ENCODE results near the gene GDPD5. TPM values are rescaled to one million over a fixed set of nuclear protein-coding genes. Genes with fewer than 3 reads are reported as not detected.

Gene GDPD5
- polyA plus RNA-seq, 1 experiment, result 1.4 TPM

DNA sequence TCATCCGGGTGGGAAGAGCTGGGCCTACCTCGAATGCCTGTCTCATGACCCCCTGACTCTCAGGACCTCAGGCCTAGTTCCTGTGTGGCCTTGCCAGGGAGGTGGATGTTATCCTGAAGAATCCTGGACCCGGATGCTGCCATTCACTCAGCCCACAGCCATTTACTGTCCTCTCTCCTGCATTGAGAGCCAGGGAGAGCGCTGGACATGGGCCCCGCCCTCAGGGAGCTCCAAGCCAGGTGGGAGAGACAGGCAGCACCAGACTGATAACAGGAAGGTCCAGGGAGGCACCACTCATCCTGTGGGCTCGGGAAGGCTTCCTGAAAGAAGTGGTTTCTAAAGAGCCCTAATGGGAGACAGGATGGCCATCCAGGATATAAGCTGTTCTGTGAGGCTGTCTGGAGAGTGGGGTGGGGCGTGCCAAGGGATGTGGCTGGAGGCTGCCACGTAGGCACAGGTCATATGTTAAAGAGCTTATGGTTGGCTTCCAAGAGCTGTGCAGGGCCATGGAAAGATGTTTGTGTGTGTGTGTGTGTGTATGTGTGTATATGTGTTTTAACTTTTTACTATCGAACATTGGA, 44.9 kb upstream of the GDPD5 start:
- ChIA-PET POLR2A (interaction anchor here (0.9 to 9.3 kb wide), 4 partner anchors 10 to 30 kb away, joined by 3 to 85 read pairs (median 5); partner anchors contain the start of gene SERPINH1), CTCF (no interaction called here)
- no peak overlapping the region for H3K4me3 ChIP-seq (ENCODE audit: low read depth, low read length)
- no peaks in the 10 kb centered on the region for H3K27me3 ChIP-seq (ENCODE audit: control insufficient read depth, insufficient read depth, low read length)
- H3K9me3 ChIP-seq (ENCODE audit: control insufficient read depth, insufficient read depth, low read length), result peaks cover 6% of the 10 kb centered on the region; the same call in 1 of the 2 replicates
- no peak for DNase-seq (ENCODE audit: low read depth, low spot score)
- TF ChIP-seq, protein P1, sequence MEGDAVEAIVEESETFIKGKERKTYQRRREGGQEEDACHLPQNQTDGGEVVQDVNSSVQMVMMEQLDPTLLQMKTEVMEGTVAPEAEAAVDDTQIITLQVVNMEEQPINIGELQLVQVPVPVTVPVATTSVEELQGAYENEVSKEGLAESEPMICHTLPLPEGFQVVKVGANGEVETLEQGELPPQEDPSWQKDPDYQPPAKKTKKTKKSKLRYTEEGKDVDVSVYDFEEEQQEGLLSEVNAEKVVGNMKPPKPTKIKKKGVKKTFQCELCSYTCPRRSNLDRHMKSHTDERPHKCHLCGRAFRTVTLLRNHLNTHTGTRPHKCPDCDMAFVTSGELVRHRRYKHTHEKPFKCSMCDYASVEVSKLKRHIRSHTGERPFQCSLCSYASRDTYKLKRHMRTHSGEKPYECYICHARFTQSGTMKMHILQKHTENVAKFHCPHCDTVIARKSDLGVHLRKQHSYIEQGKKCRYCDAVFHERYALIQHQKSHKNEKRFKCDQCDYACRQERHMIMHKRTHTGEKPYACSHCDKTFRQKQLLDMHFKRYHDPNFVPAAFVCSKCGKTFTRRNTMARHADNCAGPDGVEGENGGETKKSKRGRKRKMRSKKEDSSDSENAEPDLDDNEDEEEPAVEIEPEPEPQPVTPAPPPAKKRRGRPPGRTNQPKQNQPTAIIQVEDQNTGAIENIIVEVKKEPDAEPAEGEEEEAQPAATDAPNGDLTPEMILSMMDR (IDR thresholded peaks at IDR 0.05; ENCODE audit: low read depth, low read length), result no peak
- H3K27ac ChIP-seq (ENCODE audit: low read depth, low read length), result peak overlapping the region; percentile 39

DNA sequence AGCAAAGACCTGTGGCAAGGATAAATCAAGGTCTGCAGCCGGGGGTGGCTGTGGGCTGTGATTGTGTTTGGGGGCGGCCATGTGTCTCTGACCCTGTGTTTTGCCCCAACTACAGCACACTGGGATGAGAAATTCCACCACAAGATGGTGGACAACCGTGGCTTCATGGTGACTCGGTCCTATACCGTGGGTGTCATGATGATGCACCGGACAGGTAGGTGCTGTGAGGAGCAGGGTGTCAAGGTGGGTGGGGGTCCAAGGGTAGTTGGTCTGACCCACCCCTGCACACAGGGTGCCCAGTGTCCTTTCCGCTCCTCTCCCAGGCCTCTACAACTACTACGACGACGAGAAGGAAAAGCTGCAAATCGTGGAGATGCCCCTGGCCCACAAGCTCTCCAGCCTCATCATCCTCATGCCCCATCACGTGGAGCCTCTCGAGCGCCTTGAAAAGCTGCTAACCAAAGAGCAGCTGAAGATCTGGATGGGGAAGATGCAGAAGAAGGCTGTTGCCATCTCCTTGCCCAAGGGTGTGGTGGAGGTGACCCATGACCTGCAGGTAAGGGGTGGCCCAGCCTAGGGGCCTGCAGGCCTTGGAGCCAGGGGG, 43.0 kb upstream of the GDPD5 start:
- POLR2A ChIA-PET, result interaction anchor here (2.7 kb wide), 1 partner anchor 10 kb away, joined by 11 read pairs; no protein-coding TSS in a partner anchor
- peaks cover 6% of the 10 kb centered on the region; the same call in 1 of the 2 replicates for H3K9me3 ChIP-seq (ENCODE audit: control insufficient read depth, insufficient read depth, low read length)
- CTCF ChIA-PET, result interaction anchor here (7.0 kb wide), 1 partner anchor 8 kb away, joined by 53 read pairs; no protein-coding TSS in a partner anchor
- no peak overlapping the region for H3K4me3 ChIP-seq (ENCODE audit: low read depth, low read length)
- no peak overlapping the region for H3K27ac ChIP-seq (ENCODE audit: low read depth, low read length)
- TF ChIP-seq, protein P1 (IDR thresholded peaks at IDR 0.05; ENCODE audit: low read depth, low read length), result no peak
- no peak for DNase-seq (ENCODE audit: low read depth, low spot score)
- H3K27me3 ChIP-seq (ENCODE audit: control insufficient read depth, insufficient read depth, low read length), result no peaks in the 10 kb centered on the region

DNA sequence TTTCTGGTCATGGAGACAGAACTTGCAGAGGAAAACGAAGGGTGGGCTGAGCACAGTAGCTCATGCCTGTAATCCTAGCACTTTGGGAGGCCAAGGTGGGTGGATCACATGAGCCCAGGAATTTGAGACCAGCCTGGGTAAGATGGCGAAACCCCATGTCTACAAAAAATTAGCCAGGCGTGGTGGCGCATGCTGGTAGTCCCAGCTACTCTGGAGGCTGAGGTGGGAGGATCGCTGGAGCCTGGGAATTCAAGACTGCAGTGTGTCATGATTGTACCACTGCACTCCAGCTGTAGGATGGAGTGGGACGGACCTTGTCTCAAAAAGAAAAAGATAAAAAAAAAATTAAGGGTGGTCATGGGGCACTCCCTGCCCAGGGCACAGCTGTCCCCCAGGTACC, 42.2 kb upstream of the GDPD5 start:
- TF ChIP-seq, protein P1 (IDR thresholded peaks at IDR 0.05; ENCODE audit: low read depth, low read length), result no peak
- Histone ChIP-seq H3K9me3 (ENCODE audit: control insufficient read depth, insufficient read depth, low read length) (peaks cover 6% of the 10 kb centered on the region; the same call in 1 of the 2 replicates), H3K27ac (ENCODE audit: low read depth, low read length) (peak overlapping the region; percentile 3), H3K27me3 (ENCODE audit: control insufficient read depth, insufficient read depth, low read length) (no peaks in the 10 kb centered on the region), H3K4me3 (ENCODE audit: low read depth, low read length) (peak overlapping the region; percentile 2; the same call in 1 of the 2 replicates)
- POLR2A ChIA-PET, result interaction anchor here (2.7 to 6.9 kb wide), 2 partner anchors 9 to 14 kb away, joined by 11 to 120 read pairs; no protein-coding TSS in a partner anchor
- DNase-seq (ENCODE audit: low read depth, low spot score), result no peak
- CTCF ChIA-PET, result interaction anchor here (7.0 kb wide), 1 partner anchor 8 kb away, joined by 53 read pairs; no protein-coding TSS in a partner anchor

DNA sequence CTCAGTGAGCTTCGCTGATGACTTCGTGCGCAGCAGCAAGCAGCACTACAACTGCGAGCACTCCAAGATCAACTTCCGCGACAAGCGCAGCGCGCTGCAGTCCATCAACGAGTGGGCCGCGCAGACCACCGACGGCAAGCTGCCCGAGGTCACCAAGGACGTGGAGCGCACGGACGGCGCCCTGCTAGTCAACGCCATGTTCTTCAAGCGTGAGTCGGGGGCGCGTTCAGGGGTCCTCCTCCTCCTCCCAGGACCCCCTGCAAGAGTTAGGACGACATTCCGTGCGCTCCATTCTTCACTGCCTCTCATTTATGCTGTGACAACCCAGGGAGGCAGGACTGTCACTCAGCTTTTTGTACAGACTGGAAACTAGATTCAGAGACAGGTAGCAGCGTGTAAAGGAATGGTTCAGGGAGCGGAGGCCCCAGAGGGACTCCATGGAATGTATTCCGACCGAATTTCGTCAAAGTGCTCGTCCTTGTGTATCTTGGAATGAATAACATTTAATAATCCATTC, 41.1 kb upstream of the GDPD5 start:
- ChIA-PET CTCF (interaction anchor here (1.1 to 7.0 kb wide), 2 partner anchors 10 to 179 kb away, joined by 3 to 53 read pairs; no protein-coding TSS in a partner anchor), POLR2A (interaction anchor here (1.0 to 6.9 kb wide), 4 partner anchors 8 to 88 kb away, joined by 3 to 120 read pairs (median 7); no protein-coding TSS in a partner anchor)
- no peak overlapping the region for H3K27ac ChIP-seq (ENCODE audit: low read depth, low read length)
- TF ChIP-seq, protein P1 (IDR thresholded peaks at IDR 0.05; ENCODE audit: low read depth, low read length), result no peak
- H3K27me3 ChIP-seq (ENCODE audit: control insufficient read depth, insufficient read depth, low read length), result no peaks in the 10 kb centered on the region
- H3K4me3 ChIP-seq (ENCODE audit: low read depth, low read length), result no peak overlapping the region; the same call in 1 of the 2 replicates
- H3K9me3 ChIP-seq (ENCODE audit: control insufficient read depth, insufficient read depth, low read length), result peaks cover 6% of the 10 kb centered on the region; the same call in 1 of the 2 replicates
- DNase-seq (ENCODE audit: low read depth, low spot score), result no peak
